AG09309 (cell line): Measurements from ENCODE around the gene LUC7L.
"Not testable (repeated sequence)": the region's sequence is repeated elsewhere in the genome, so short reads cannot be mapped to it uniquely, and the experiment has no call there.

ENCODE experiments used
- DNase-seq: peaks from one replicate; pipeline ENCODE4 v3.0.0-alpha.2; 2010; ENCODE audit warnings: low read depth
- H3K4me3 ChIP-seq: 2 replicates; pipeline ENCODE4 v1.5.1; 2011; ENCODE audit warnings: mild to moderate bottlenecking, low read depth, low read length, moderate library complexity; ENCODE audit not compliant: control insufficient read depth
- CTCF ChIP-seq: IDR thresholded peaks from 2 replicates; pipeline ENCODE4 v1.5.1; 2011; ENCODE audit warnings: mild to moderate bottlenecking, low read depth, low read length, inconsistent platforms; ENCODE audit not compliant: insufficient read depth, control insufficient read depth; ENCODE audit errors: missing control alignments

LUC7L gene

DNA sequence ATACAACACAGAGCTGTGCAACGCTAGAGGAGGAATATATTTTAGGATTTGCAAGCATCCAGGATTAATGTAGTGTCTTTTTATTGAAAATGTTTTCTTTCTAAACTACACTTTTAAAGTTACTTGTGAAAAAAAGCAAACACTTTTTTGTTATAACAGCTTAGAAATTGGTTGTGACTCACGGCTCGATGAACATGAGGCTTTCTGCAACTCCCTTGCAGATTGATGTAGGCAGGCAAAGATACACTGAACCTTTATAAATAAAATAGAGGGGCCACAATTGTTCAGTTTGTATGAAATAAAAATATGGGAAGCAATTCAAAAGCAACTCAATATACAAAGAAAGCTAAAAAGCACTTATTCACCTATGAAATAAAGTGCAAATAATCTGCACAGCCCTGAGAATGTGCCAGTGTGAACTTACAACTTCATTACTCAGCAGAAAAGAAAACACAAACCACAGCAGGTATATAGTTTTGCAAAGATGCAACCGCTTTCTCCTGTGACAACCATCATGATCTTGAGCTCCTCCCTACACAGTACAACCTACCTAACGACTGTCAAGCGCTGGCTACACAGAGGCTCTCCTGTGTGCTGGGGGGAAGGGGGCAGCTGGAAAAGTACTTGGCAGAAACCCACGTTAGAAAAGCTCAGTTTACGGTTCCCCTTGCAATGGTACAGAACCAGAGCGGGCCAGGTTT is 948 bp downstream of the LUC7L start:
- TF ChIP-seq CTCF = no peak
- no peak for DNase-seq
- H3K4me3 ChIP-seq = peak overlapping the region; percentile 70

DNA sequence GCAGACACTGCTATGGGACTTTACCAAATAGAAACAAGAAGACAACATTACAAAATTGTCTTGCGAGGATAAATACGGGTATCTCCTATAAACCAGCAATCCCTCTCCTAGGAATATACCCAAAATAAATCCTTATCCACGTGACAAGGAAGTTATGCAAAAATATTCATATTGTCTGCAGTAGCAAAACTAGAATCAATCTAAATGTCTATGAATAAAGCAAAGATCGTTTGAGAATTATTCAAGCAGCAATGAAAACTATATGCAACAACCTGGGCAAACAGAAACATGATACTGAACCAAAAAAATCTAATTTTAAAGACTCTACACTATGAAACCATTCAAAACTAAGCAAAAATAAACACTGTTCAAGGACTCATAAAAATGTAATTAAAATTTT is 9.2 kb downstream of the LUC7L start:
- H3K4me3 ChIP-seq = no peak overlapping the region
- DNase-seq = no peak
- TF ChIP-seq CTCF = no peak

- DNase-seq = no peak
- H3K4me3 ChIP-seq = no peak overlapping the region
- TF ChIP-seq CTCF = no peak
These were observed 16.2 kb downstream of the LUC7L start for GRCh38 chr16:212999-213398.

- H3K4me3 ChIP-seq, DNase-seq: not testable (repeated sequence)
These were observed 17.5 kb downstream of the LUC7L start for GRCh38 chr16:211631-212180.

DNA sequence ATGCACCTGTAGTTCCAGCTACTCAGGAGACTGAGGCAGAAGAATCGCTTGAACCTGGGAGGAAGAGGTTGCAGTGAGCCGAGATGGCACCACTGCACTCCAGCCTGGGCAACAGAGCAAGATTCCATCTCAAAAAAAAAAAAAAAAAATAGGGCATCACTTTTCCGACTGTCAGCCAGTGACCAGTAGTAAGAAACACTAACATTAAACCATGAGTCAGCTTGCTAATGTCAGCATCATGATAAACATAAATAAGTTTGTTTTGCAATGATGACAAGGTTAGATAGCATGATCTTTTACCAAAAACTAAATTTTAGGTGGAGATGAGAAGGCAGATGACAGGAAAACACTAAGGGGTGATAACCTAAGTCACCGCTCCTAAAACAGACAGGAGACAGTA is 19.9 kb downstream of the LUC7L start:
- H3K4me3 ChIP-seq, DNase-seq: not testable (repeated sequence)

- not testable (repeated sequence) for DNase-seq, H3K4me3 ChIP-seq
These were observed 25.2 kb downstream of the LUC7L start for GRCh38 chr16:204046-204445.

DNA sequence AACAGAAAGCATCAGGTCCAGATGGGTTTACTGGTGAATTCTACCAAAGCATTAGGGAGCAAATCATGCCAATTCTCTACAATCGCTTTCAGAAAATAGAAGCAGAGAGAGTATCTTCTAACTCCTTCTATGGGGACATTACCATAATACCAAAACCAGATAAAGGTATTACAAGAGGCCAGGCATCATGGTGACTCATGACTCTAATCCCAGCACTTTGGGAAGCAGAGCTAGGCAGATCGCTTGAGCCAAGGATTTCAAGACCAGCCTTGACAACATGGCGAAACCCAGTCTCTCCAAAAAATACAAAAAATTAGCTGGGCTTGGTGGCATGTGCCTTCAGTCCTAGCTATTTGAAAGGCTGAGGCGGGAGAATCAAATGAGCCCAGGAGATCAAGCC is 26.0 kb downstream of the LUC7L start:
- no peak overlapping the region for H3K4me3 ChIP-seq
- no peak for TF ChIP-seq CTCF
- DNase-seq = no peak

GRCh38 chr16:200388-200787 is 28.9 kb downstream of the LUC7L start:
- no peak for TF ChIP-seq CTCF
- DNase-seq = peak; percentile 52
- H3K4me3 ChIP-seq = no peak overlapping the region
